MCF 10A (cell line): ENCODE data around the gene SEC11C. TPM values are rescaled to one million over a fixed set of nuclear protein-coding genes. Genes with fewer than 3 reads are reported as not detected.

Experiments used
- BruUV-seq: library from RNA; stranded (reverse); fragments of 400-500 nt; replicated peaks from 2 replicates; lab custom pipeline; 2021; lab: Mats Ljungman, UMichigan
- CTCF ChIA-PET: fragments of 300-600 bp; sonication (Branson Sonifier 250); formaldehyde crosslinking; extraction: SDS; loops from one replicate; lab custom pipeline; 2021; ENCODE audit warnings: antibody characterized with exemption, inconsistent platforms; lab: Yijun Ruan, JAX
- POLR2A ChIA-PET: fragments of 300-600, 350-650 bp; sonication (Branson Sonifier 250); formaldehyde crosslinking; extraction: SDS; loops from one replicate; lab custom pipeline; 2020; ENCODE audit warnings: antibody characterized with exemption, inconsistent platforms; lab: Yijun Ruan, JAX
- DNase-seq: peaks from one replicate; pipeline ENCODE4 v3.0.0-alpha.2; 2018; ENCODE audit not compliant: unreplicated experiment
- H3K27ac Mint-ChIP-seq: one replicate; pipeline ENCODE4 v1.8.0; 2022; ENCODE audit warnings: mild to moderate bottlenecking, low read depth, mixed read lengths; ENCODE audit not compliant: unreplicated experiment
- H3K27me3 Mint-ChIP-seq: one replicate; pipeline ENCODE4 v1.8.0; 2022; ENCODE audit warnings: mixed read lengths; ENCODE audit not compliant: insufficient read depth, unreplicated experiment
- H3K36me3 Mint-ChIP-seq: one replicate; pipeline ENCODE4 v1.8.0; 2022; ENCODE audit warnings: mild to moderate bottlenecking, moderate library complexity, mixed read lengths; ENCODE audit not compliant: insufficient read depth, unreplicated experiment
- H3K4me1 Mint-ChIP-seq: one replicate; pipeline ENCODE4 v1.8.0; 2022; ENCODE audit warnings: mixed read lengths; ENCODE audit not compliant: insufficient read depth, unreplicated experiment
- H3K4me3 Mint-ChIP-seq: one replicate; pipeline ENCODE4 v1.8.0; 2022; ENCODE audit warnings: mild to moderate bottlenecking, moderate library complexity, mixed read lengths; ENCODE audit not compliant: unreplicated experiment
- H3K9me3 Mint-ChIP-seq: one replicate; pipeline ENCODE4 v1.8.0; 2022; ENCODE audit warnings: mixed read lengths; ENCODE audit not compliant: unreplicated experiment
- intact Hi-C: fragments of 100-400 bp; cut with micrococcal nuclease; formaldehyde crosslinking; loops from 2 replicates; pipeline ENCODE4 v1.14.1; 2022
- total RNA-seq: library from RNA; stranded (reverse); gene quantifications from 2 replicates; pipeline ENCODE4 v1.2.3, GENCODE V29; 2022
- TF ChIP-seq, protein P1 (sequence below): fragments of 200-600 bp; IDR thresholded peaks from one replicate; pipeline ENCODE4 v1.8.0; 2022; ENCODE audit warnings: antibody characterized with exemption, mild to moderate bottlenecking; ENCODE audit not compliant: unreplicated experiment

SEC11C gene
- total RNA-seq, 1 experiment from 2014 or later = 168 TPM

DNA sequence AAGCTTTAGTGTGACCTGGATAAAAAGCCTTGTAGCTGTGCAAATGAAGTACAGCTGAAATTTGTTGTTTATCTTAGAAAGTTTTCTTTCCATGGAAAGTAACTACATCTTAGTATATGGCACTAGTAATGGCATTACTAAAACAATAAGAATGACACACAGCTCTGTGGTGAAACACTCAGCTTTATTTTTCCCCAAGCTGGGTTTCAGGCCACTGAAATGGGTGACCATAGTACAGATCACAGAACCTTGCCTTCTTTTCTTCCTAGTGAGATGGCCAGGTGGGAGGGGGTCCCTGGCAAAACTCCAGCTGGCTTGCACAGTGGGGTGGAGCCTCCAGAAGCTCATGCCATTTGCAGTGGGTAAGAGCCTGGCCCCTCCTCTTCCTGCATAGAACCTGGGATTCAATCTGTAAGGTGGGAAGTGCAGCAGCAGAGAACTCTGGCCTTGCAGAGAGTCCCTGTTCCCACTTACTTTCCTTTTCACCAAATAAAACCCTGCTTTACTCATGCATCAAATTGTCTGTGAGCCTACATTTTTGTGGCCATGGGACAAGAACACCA is 62.7 kb downstream of the SEC11C start:
- Mint-ChIP-seq H3K9me3 (no peaks in the 10 kb centered on the region), H3K4me1 (peaks cover 11% of the 10 kb centered on the region), H3K27me3 (peaks cover 17% of the 10 kb centered on the region), H3K27ac (no peak overlapping the region), H3K4me3 (no peak overlapping the region), H3K36me3 (no peaks in the 10 kb centered on the region)
- CTCF ChIA-PET = interaction anchor here (1.3 to 3.4 kb wide), 4 partner anchors 46 to 621 kb away, joined by 3 to 11 read pairs (median 6); no protein-coding TSS in a partner anchor
- no TSS peak for BruUV-seq
- POLR2A ChIA-PET = no interaction called here
- no peak for DNase-seq
- TF ChIP-seq, protein P1, sequence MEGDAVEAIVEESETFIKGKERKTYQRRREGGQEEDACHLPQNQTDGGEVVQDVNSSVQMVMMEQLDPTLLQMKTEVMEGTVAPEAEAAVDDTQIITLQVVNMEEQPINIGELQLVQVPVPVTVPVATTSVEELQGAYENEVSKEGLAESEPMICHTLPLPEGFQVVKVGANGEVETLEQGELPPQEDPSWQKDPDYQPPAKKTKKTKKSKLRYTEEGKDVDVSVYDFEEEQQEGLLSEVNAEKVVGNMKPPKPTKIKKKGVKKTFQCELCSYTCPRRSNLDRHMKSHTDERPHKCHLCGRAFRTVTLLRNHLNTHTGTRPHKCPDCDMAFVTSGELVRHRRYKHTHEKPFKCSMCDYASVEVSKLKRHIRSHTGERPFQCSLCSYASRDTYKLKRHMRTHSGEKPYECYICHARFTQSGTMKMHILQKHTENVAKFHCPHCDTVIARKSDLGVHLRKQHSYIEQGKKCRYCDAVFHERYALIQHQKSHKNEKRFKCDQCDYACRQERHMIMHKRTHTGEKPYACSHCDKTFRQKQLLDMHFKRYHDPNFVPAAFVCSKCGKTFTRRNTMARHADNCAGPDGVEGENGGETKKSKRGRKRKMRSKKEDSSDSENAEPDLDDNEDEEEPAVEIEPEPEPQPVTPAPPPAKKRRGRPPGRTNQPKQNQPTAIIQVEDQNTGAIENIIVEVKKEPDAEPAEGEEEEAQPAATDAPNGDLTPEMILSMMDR = no peak
- intact Hi-C loops = no loop called here

DNA sequence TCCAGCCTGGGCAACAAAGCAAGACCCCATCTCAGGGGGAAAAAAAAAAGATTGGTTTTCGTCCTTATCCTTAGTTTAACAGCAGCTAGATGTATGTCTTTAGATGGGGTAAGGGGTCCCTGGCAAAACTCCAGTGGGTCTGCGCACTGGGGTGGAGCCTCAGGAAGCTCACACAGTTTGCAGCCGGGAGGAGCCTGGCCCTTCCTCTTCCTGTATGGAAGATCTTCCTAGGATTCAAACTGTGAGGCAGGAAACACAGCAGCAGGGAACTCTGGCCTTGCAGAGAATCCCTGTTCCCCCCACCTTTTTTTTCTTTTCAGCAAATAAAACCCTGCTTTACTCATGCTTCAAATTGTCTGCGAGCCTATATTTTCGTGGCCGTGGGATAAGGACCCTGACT is 67.8 kb downstream of the SEC11C start:
- TF ChIP-seq, protein P1 = no peak
- Mint-ChIP-seq H3K27ac (no peak overlapping the region), H3K27me3 (no peaks in the 10 kb centered on the region), H3K9me3 (no peaks in the 10 kb centered on the region), H3K4me3 (no peak overlapping the region), H3K36me3 (no peaks in the 10 kb centered on the region), H3K4me1 (peaks cover 23% of the 10 kb centered on the region)
- ChIA-PET CTCF (no interaction called here), POLR2A (interaction anchor here (0.6 kb wide), 1 partner anchor 1853 kb away, joined by 4 read pairs; no protein-coding TSS in a partner anchor)
- BruUV-seq = no TSS peak
- DNase-seq = no peak
- intact Hi-C loops = no loop called here

Other genes starting within 250 kb of the SEC11C start
- not detected in 2 replicates for gene GRP, start 80.3 kb downstream of the SEC11C start, total RNA-seq
- gene RAX, start 133.6 kb downstream of the SEC11C start, total RNA-seq = not detected in 2 replicates
- gene CPLX4, start 178.8 kb downstream of the SEC11C start, total RNA-seq = not detected in 2 replicates
- 168 and 227 TPM in 2 replicates for gene LMAN1, start 219.4 kb downstream of the SEC11C start, total RNA-seq